Measurements from ENCODE around the gene TMEM235. TPM values are rescaled to one million over a fixed set of nuclear protein-coding genes. Genes with fewer than 3 reads are reported as not detected.

Gene TMEM235
- total RNA-seq, 2 donors from 2014 or later, result not detected

- Mint-ChIP-seq H3K4me1 (peaks cover 8% of the 10 kb centered on the region), H3K27me3 (peaks cover 7% of the 10 kb centered on the region), H3K27ac (peak overlapping the region; percentile 32), H3K4me3 (no peak overlapping the region), H3K36me3 (ENCODE audit: low read depth) (no peaks in the 10 kb centered on the region)
- ATAC-seq, result no peak
- H3K9me3 ChIP-seq (ENCODE audit: control insufficient read depth, low read length, poor library complexity, severe bottlenecking), result no peaks in the 10 kb centered on the region
- DNase-seq, result no peak
Measured at GRCh38 chr17:78269955-78270381, 38.5 kb downstream of the TMEM235 start.

- no peaks in the 10 kb centered on the region for H3K9me3 ChIP-seq (ENCODE audit: control insufficient read depth, low read length, poor library complexity, severe bottlenecking)
- Mint-ChIP-seq H3K36me3 (ENCODE audit: low read depth) (peaks cover 2% of the 10 kb centered on the region), H3K4me1 (peaks cover 13% of the 10 kb centered on the region), H3K27ac (peak overlapping the region; percentile 60), H3K27me3 (peaks cover 7% of the 10 kb centered on the region), H3K4me3 (no peak overlapping the region)
- no peak for DNase-seq
- no peak for ATAC-seq
Measured at GRCh38 chr17:78271419-78272170, 40.2 kb downstream of the TMEM235 start.

GRCh38 chr17:78272181-78272913, 40.9 kb downstream of the TMEM235 start:
- DNase-seq (peak in 2 of 3 donors; percentile 35 to 44), ATAC-seq (peak; percentile 96)
- H3K36me3 Mint-ChIP-seq (ENCODE audit: low read depth), result peaks cover 2% of the 10 kb centered on the region
- no peaks in the 10 kb centered on the region for H3K9me3 ChIP-seq (ENCODE audit: control insufficient read depth, low read length, poor library complexity, severe bottlenecking)
- H3K27me3 Mint-ChIP-seq, result peaks cover 7% of the 10 kb centered on the region
- peak overlapping the region; percentile 60 for H3K27ac Mint-ChIP-seq
- H3K4me3 Mint-ChIP-seq, result no peak overlapping the region
- H3K4me1 Mint-ChIP-seq, result peaks cover 13% of the 10 kb centered on the region

GRCh38 chr17:78272914-78273258, 41.5 kb downstream of the TMEM235 start:
- Mint-ChIP-seq H3K4me3 (no peak overlapping the region), H3K36me3 (ENCODE audit: low read depth) (peaks cover 2% of the 10 kb centered on the region), H3K27ac (peak overlapping the region; percentile 60), H3K27me3 (peaks cover 7% of the 10 kb centered on the region), H3K4me1 (peaks cover 13% of the 10 kb centered on the region)
- DNase-seq, result no peak
- H3K9me3 ChIP-seq (ENCODE audit: control insufficient read depth, low read length, poor library complexity, severe bottlenecking), result no peaks in the 10 kb centered on the region
- ATAC-seq, result no peak

- ATAC-seq (no peak), DNase-seq (no peak)
- Mint-ChIP-seq H3K4me1 (peaks cover 13% of the 10 kb centered on the region), H3K36me3 (ENCODE audit: low read depth) (peaks cover 2% of the 10 kb centered on the region), H3K27me3 (peaks cover 7% of the 10 kb centered on the region), H3K4me3 (no peak overlapping the region), H3K27ac (no peak overlapping the region)
- no peaks in the 10 kb centered on the region for H3K9me3 ChIP-seq (ENCODE audit: control insufficient read depth, low read length, poor library complexity, severe bottlenecking)
Measured at GRCh38 chr17:78273813-78274212, 42.4 kb downstream of the TMEM235 start.

- no peaks in the 10 kb centered on the region for H3K9me3 ChIP-seq (ENCODE audit: control insufficient read depth, low read length, poor library complexity, severe bottlenecking)
- ATAC-seq, result no peak
- H3K27me3 Mint-ChIP-seq, result peaks cover 7% of the 10 kb centered on the region
- H3K4me1 Mint-ChIP-seq, result peaks cover 17% of the 10 kb centered on the region
- peaks cover 2% of the 10 kb centered on the region for H3K36me3 Mint-ChIP-seq (ENCODE audit: low read depth)
- no peak overlapping the region for H3K27ac Mint-ChIP-seq
- peak overlapping the region; percentile 63 for H3K4me3 Mint-ChIP-seq
- DNase-seq, result no peak
Measured at GRCh38 chr17:78275355-78275754, 43.9 kb downstream of the TMEM235 start.

- H3K9me3 ChIP-seq (ENCODE audit: control insufficient read depth, low read length, poor library complexity, severe bottlenecking), result no peaks in the 10 kb centered on the region
- DNase-seq (no peak), ATAC-seq (no peak)
- H3K4me1 Mint-ChIP-seq, result peaks cover 17% of the 10 kb centered on the region
- H3K27me3 Mint-ChIP-seq, result peaks cover 7% of the 10 kb centered on the region
- H3K27ac Mint-ChIP-seq, result no peak overlapping the region
- H3K4me3 Mint-ChIP-seq, result no peak overlapping the region
- H3K36me3 Mint-ChIP-seq (ENCODE audit: low read depth), result peaks cover 2% of the 10 kb centered on the region
Measured at GRCh38 chr17:78276098-78276887, 44.9 kb downstream of the TMEM235 start.

- ATAC-seq, result no peak
- Mint-ChIP-seq H3K4me3 (no peak overlapping the region), H3K4me1 (peaks cover 13% of the 10 kb centered on the region)
Measured at GRCh38 chr17:78278139-78278741, 46.8 kb downstream of the TMEM235 start.

GRCh38 chr17:78279360-78279990, 48.0 kb downstream of the TMEM235 start:
- Mint-ChIP-seq H3K27ac (peak overlapping the region; percentile 77), H3K36me3 (ENCODE audit: low read depth) (peaks cover 2% of the 10 kb centered on the region), H3K4me3 (no peak overlapping the region), H3K4me1 (peaks cover 13% of the 10 kb centered on the region), H3K27me3 (no peaks in the 10 kb centered on the region)
- DNase-seq (no peak), ATAC-seq (no peak)
- no peaks in the 10 kb centered on the region for H3K9me3 ChIP-seq (ENCODE audit: control insufficient read depth, low read length, poor library complexity, severe bottlenecking)

More at GRCh38 chr17:78278139-78278741, 46.8 kb downstream of the TMEM235 start:
- H3K36me3 Mint-ChIP-seq (ENCODE audit: low read depth), result peaks cover 2% of the 10 kb centered on the region
- no peaks in the 10 kb centered on the region for H3K27me3 Mint-ChIP-seq
- no peak for DNase-seq
- H3K9me3 ChIP-seq (ENCODE audit: control insufficient read depth, low read length, poor library complexity, severe bottlenecking), result no peaks in the 10 kb centered on the region
- H3K27ac Mint-ChIP-seq, result no peak overlapping the region

- DNase-seq (no peak), ATAC-seq (no peak)
- H3K36me3 Mint-ChIP-seq (ENCODE audit: low read depth), result no peaks in the 10 kb centered on the region
- peaks cover 5% of the 10 kb centered on the region for H3K4me1 Mint-ChIP-seq
- H3K27ac Mint-ChIP-seq, result peak overlapping the region; percentile 77
- no peaks in the 10 kb centered on the region for H3K27me3 Mint-ChIP-seq
- no peaks in the 10 kb centered on the region for H3K9me3 ChIP-seq (ENCODE audit: control insufficient read depth, low read length, poor library complexity, severe bottlenecking)
- no peak overlapping the region for H3K4me3 Mint-ChIP-seq
Measured at GRCh38 chr17:78281249-78281845, 49.9 kb downstream of the TMEM235 start.

GRCh38 chr17:78284146-78284545, 52.7 kb downstream of the TMEM235 start:
- no peak overlapping the region for H3K27ac Mint-ChIP-seq
- DNase-seq (no peak), ATAC-seq (no peak)
- H3K4me1 Mint-ChIP-seq, result peaks cover 6% of the 10 kb centered on the region
- no peak overlapping the region for H3K4me3 Mint-ChIP-seq
- H3K27me3 Mint-ChIP-seq, result no peaks in the 10 kb centered on the region
- no peaks in the 10 kb centered on the region for H3K36me3 Mint-ChIP-seq (ENCODE audit: low read depth)
- no peaks in the 10 kb centered on the region for H3K9me3 ChIP-seq (ENCODE audit: control insufficient read depth, low read length, poor library complexity, severe bottlenecking)

GRCh38 chr17:78289004-78289403, 57.6 kb downstream of the TMEM235 start:
- Mint-ChIP-seq H3K4me1 (peaks cover 2% of the 10 kb centered on the region), H3K36me3 (ENCODE audit: low read depth) (no peaks in the 10 kb centered on the region), H3K27ac (no peak overlapping the region), H3K27me3 (no peaks in the 10 kb centered on the region), H3K4me3 (no peak overlapping the region)
- ATAC-seq (no peak), DNase-seq (no peak)
- no peaks in the 10 kb centered on the region for H3K9me3 ChIP-seq (ENCODE audit: control insufficient read depth, low read length, poor library complexity, severe bottlenecking)

Data from T-helper 17 cell (primary cell).